ENCODE results near the gene SRPK3.

The SRPK3 gene

DNA sequence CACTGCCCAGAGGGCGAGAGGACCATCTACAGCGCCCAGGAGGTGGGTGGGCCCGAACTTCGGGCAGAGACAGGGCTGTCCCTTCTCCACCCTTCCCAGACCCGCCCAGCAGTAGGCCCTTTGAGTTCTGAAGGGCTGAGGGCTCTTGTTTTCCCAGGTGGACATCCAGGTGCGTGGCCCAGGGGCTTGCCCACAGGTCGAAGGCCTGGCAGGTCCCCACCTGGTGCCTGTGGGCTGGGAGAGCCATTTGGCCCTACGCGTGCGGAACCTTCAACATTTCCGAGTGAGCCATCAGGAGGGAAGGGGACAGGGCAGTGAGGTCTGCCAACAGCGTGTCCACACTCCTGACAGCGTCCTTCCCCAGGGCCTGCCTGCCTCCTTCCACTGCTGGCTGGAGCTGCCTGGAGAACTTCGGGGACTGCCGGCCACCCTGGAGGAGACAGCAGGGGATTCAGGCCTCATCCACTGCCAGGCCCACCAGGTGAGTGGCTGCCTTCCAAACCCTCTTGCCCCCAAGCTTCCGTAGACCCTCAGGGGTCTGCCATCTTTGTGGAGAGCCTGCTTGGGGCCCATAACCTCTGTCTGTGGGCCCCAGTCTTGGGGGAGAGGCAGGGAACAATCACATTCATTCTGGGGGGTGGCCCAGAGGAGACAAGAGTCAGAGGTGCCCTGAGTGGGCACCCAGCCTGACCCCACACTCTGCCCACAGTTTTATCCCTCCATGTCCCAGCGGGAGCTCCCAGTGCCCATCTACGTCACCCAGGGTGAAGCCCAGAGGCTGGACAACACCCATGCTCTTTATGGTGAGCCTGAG is 10.0 kb upstream of the SRPK3 start:
- DNase-seq (ENCODE audit: low spot score): no peak

DNA sequence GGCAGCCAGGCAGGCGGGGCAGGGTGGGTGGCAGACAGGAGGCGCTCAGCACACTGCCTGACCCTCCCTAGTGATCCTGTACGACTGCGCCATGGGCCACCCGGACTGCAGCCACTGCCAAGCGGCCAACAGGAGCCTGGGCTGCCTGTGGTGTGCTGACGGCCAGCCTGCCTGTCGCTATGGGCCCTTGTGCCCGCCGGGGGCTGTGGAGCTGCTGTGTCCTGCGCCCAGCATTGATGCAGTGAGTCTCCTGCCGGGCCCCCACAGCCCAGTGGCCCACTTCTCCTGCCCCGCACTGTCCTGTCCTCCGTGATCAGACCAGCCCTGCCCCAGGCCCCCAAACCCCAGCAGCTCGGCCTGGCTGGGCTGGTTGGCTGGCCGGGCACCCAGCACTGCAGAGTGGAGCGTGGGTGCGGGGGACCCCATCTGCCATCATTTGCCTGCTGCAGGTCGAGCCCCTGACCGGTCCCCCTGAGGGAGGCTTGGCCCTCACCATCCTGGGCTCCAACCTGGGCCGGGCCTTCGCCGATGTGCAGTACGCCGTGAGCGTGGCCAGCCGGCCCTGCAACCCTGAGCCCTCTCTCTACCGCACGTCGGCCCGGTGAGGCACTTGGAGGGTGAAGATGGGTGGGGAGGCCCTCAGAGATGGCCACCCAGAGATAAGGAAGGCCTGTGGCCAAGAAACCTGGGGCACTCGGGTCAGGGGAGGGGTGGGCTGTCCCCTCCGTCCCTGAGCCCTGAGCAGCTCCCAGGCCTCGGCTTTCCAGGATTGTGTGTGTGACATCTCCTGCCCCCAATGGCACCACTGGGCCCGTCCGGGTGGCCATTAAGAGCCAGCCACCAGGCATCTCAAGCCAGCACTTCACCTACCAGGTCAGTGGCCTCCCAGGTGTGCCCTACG is 9.2 kb upstream of the SRPK3 start:
- DNase-seq (ENCODE audit: low spot score): no peak

DNA sequence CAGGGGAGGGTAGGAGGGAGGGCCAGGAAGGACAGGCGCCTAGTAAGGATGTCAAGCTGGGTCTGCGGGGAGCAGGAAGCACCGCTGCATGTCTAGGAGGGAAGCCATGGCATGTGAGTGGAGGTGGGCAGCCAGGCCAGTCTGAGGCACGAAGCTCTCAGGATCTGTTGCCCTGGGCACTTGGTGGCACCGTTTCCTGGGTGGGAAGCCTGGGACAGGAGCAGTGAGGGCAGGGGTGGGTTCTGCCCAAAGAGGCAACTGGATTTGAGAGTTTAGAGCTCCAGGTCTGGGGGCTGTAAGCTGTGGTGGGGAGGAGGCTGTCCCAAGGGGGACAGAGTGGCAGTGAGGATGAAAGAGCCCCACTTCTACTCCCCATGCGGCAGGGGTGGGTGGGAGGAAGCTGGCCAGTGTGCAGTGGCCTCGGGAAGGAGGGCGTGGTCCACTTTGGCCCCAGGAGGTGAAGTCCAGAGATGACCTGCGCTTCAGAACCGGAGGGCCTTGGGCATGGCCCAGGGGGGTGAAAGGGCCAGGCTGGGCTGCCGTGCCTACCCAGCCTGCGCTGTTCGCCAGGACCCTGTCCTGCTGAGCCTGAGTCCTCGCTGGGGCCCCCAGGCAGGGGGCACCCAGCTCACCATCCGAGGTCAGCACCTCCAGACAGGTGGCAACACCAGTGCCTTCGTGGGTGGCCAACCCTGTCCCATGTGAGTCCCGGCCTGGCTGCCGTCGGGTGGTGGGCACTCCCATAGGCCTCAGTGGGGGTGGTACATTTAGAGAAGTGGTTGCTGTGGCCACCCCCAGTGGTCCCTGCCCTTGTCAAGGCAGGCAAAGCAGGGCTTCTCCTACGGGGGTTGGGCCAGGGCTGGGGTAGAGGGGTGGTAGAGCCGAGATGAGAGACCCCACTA is 8.3 kb upstream of the SRPK3 start:
- DNase-seq (ENCODE audit: low spot score): no peak

DNA sequence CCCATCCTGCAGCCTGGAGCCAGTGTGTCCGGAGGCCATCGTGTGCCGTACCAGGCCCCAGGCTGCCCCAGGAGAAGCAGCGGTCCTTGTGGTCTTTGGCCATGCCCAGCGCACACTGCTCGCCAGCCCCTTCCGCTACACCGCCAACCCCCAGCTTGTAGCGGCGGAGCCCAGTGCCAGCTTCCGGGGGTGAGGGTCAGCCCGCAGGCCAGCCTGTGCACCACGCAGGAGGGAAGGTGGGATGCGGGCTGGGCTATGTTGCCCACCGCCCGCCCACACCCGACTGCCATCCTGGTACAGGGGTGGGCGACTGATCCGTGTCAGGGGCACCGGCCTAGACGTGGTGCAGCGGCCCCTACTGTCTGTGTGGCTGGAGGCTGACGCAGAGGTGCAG is 7.6 kb upstream of the SRPK3 start:
- no peak for DNase-seq (ENCODE audit: low spot score)

DNA sequence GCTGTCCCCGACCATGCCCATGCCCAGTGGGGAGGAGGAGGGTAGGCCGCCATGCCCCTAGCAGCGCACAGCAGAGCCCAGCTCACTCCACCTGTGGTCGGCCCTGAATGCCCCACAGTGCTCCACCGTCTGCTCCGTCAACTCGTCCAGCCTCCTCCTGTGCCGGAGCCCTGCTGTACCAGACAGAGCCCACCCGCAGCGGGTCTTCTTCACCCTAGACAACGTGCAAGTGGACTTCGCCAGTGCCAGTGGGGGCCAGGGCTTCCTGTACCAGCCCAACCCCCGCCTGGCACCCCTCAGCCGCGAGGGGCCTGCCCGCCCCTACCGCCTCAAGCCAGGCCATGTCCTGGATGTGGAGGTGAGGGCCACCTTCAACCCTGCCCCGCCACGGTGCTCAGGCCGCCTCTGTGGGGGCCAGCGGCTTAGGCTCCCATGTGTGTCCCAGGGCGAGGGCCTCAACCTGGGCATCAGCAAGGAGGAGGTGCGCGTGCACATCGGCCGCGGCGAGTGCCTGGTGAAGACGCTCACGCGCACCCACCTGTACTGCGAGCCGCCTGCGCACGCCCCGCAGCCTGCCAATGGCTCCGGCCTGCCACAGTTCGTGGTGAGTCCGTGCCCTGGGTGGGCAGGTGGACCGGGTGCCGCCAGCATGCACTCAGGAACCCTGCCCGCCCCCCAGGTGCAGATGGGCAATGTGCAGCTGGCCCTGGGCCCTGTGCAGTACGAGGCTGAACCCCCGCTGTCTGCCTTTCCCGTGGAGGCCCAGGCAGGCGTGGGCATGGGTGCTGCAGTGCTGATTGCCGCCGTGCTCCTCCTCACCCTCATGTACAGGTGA is 6.9 kb upstream of the SRPK3 start:
- no peak for DNase-seq (ENCODE audit: low spot score)

DNA sequence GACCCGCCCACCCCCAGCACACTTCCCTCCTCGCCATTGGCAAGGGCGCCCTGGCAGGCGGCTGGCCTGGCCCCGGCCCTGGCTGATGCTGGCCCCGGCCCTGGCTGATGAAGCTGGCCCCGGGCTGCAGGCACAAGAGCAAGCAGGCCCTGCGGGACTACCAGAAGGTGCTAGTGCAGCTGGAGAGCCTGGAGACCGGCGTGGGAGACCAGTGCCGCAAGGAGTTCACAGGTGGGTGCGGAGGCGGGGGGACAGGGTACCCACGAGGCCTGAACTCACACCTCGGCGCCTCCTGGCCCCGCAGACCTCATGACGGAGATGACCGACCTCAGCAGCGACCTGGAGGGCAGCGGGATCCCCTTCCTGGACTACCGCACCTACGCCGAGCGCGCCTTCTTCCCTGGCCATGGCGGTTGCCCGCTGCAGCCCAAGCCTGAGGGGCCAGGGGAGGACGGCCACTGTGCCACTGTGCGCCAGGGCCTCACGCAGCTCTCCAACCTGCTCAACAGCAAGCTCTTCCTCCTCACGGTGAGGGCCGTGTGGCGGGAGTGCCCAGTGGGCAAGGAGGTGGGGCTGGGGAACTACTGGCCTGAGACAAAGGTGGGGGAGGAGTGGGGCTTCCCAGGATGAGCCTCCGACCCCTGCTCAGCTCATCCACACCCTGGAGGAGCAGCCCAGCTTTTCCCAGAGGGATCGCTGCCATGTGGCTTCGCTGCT is 6.1 kb upstream of the SRPK3 start:
- DNase-seq (ENCODE audit: low spot score): no peak

DNA sequence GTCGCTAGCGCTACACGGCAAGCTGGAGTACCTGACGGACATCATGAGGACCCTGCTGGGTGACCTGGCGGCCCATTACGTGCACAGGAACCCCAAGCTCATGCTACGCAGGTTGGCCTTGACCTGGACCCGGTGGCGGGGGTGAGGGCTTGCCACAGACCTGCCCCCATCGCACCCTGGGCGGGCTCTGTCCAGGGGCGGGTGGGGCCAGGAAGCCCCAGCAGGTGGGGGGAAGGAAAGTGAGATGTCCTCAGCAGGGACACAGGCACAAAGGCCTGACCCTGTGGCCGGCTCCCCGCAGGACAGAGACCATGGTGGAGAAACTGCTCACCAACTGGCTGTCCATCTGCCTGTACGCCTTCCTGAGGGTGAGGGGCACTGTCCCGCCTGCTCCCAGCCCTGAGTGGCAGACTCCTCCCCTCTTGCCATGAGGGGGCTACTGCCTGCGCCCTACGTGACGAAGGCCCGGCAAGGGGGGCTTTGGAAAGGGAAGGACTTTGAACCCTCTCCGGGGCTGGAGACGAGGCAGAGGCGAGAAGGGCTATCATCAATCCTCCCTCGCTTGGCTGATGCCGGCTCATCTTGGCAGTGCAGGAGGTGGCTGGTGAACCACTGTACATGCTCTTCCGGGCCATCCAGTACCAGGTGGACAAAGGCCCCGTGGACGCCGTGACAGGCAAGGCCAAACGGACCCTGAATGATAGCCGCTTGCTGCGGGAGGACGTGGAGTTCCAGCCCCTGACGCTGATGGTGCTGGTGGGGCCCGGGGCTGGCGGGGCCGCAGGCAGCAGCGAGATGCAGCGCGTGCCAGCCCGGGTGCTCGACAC is 5.3 kb upstream of the SRPK3 start:
- DNase-seq (ENCODE audit: low spot score): no peak

DNA sequence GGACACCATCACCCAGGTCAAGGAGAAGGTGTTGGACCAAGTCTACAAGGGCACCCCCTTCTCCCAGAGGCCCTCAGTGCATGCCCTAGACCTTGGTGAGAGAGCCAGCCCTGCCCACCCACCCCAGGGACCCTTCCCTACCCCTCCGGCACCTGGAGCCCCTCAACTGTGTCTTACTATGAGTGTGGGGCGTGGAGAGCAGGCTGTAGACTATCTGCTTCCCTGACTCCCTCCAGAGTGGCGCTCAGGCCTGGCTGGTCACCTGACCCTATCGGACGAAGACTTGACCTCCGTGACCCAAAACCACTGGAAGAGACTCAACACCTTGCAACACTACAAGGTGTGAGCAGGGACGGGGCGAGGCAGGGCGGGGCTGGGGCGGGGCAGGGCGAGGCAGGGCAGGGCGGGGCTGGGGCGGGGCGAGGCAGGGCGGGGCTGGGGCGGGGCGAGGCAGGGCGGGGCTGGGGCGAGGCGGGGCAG is 4.7 kb upstream of the SRPK3 start:
- no peak for DNase-seq (ENCODE audit: low spot score)

DNA sequence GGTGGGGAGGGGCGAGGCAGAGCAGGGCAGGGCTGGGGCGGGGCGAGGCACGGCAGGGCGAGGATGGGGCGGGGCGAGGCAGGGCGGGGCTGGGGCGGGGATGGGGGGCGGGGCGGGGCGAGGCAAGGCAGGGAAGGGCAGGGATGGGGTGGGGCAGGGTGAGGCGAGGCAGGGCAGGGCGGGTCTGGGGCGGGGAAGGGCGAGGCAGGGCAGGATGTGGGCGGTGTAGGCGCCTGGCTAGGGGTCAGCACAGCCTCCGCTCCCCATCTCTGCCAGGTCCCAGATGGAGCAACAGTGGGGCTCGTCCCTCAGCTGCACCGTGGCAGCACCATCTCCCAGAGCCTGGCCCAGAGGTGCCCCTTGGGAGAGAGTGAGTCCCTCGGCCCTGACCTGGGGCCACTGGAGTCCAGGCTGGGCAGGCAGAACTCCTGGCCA is 4.2 kb upstream of the SRPK3 start:
- no peak for DNase-seq (ENCODE audit: low spot score)

DNA sequence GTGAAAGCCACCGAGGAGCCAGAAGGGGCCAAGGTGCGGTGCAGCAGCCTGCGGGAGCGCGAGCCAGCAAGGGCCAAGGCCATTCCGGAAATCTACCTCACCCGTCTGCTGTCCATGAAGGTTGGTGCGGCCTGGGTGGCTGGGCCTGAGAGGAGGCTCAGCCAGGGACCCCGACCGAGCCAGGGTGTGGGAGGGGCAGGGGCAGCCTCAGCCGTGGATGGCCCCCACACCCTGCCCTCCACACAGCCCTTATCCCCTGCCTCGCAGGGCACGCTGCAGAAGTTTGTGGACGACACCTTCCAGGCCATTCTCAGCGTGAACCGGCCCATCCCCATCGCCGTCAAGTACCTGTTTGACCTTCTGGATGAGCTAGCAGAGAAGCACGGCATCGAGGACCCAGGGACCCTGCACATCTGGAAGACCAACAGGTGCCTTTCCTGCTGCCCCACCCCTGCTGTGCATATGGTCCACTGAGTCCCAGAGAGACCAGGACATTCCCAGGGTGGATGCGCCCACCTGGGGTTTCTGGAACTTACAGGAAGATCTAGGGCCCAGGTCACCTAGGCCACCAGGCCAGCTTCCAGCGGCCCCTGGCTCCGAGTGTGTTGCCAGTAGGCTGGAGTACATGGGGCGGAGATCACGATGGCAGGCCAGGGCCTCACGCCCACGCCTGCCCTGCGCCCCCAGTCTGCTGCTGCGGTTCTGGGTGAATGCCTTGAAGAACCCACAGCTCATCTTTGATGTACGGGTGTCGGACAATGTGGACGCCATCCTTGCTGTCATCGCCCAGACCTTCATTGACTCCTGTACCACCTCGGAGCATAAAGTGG is 3.4 kb upstream of the SRPK3 start:
- no peak for DNase-seq (ENCODE audit: low spot score)

DNA sequence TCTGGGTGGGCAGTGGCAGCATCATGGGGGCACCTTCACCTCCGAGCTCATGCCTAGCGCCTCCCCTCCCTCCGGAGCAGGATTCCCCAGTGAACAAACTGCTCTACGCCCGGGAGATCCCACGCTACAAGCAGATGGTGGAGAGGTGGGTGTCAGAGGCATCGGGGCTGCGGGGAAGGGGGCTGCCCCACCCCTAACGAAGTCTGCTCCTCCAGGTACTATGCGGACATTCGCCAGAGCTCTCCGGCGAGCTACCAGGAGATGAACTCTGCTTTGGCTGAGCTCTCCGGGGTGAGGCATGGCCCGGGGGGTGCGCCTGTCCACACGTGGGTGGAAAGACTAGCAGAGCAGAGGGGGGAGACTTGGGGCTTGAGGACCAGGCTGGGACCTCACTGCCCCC is 2.7 kb upstream of the SRPK3 start:
- DNase-seq (ENCODE audit: low spot score): no peak

DNA sequence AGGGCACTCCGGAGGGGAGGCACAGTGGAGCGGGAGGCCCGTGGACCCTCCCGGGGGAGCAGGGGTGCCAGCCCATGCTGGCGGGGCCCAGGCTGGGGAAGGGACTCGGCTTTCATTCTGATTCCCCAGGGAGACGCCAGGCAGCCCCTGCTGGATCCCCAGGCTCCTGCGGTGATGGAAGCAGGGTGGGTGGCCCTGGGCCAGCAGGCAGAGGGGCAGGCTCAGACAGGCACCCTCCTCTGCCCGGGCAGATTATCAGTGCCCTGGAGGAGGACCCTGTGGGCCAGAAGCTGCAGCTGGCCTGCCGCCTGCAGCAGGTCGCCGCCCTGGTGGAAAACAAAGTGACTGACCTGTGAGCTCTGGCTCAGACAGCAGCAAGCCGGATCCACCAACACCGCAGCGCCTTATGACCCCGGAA is 2.1 kb upstream of the SRPK3 start:
- no peak for DNase-seq (ENCODE audit: low spot score)

DNA sequence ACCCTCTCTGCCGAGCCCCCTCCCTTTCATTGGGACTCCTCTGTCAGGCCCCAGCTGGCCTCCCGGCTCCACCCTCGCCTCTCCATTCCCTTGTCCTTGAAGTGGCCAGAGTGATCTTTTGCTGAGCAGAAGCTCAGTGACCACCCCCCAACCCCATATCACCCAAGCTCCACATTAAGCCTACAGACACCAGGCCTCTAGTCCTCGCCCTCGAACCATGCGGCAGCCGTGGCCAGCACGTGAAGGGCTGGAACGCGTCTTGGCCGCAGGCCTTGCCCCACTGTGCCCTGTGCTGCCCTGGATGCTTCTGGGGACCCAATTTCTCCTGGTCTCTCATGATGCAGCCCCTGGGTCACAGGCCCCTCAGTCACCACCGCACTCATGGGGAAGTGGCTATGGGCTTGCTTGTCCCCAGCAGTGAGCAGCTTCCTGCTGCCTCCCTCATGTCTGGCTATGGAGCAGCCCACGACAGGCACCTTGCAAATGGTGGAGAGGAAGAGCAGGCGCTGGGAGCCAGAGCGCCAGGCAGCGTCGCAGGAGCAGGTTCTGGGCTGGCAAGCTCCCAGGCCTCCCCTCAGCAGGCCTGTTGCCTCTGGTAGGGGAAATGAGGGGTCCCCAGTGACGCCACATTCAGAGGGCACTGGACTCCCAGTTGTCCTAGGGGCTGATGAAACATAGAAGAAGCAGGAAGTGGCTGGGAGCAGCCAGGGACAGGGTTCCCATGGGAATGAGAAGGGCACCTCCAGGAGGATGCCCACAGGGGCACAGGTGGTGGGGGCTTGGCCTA is 757 bp upstream of the SRPK3 start:
- DNase-seq (ENCODE audit: low spot score): no peak

DNA sequence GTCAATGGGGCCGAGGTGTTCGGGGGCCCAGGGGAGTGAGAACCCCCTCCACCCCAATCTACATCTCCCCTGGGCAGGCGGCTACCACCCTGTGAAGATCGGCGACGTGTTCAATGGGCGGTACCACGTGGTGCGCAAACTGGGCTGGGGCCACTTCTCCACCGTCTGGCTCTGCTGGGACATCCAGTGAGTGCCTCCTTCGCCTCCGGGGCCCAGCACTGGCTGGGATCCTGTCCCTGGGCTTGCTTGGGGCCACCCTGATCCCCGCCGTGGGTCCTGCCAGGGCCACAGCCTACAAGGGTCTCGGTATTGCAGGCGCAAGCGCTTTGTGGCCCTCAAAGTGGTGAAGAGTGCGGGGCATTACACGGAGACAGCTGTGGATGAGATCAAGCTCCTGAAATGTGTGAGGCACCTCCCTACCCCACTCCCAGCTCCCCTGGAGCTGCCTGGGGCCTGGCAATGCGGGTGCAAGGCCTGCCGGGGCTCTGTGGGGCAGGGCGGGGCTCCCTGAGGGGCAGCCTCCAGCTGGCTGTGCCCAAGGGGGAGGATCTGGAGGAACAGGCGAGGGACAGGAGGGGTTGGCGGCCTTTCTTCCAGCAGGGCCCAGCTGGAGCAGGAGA is 697 bp downstream of the SRPK3 start:
- no peak for DNase-seq (ENCODE audit: low spot score)

DNA sequence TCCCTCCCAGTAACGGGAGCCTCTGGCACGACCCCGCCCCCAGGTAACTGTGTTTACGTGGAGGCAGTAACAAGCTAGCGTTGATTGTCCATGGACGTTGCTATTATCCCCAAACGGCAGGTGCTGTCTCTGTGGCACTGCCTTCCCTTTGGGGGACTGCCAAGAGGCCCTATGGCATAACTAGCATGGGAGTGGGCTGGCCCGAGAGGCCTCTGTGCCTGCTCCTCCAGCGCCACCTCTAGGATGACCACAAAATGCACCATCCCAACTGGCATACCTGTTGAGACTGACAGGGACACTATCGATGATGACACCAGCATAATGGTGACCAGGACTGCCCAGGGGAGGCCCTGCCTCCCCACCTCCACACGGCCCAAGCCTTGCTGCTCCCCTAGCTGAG is 1.5 kb downstream of the SRPK3 start:
- no peak for DNase-seq (ENCODE audit: low spot score)

DNA sequence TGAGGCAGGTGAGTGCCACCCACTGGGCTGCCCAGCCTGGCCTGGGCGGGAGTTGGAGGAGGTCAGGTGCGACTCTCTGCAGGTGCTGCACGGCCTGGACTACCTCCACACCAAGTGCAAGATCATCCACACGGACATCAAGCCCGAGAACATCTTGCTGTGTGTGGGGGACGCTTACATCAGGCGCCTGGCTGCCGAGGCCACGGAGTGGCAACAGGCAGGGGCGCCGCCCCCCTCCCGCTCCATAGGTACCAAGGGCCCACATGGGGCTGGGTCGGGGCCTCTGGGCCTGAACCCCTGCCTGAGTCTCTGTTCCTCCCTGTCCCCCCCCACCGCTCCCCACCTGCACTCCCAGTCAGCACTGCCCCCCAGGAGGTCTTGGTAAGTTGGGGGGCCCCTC is 2.0 kb downstream of the SRPK3 start:
- no peak for DNase-seq (ENCODE audit: low spot score)

DNA sequence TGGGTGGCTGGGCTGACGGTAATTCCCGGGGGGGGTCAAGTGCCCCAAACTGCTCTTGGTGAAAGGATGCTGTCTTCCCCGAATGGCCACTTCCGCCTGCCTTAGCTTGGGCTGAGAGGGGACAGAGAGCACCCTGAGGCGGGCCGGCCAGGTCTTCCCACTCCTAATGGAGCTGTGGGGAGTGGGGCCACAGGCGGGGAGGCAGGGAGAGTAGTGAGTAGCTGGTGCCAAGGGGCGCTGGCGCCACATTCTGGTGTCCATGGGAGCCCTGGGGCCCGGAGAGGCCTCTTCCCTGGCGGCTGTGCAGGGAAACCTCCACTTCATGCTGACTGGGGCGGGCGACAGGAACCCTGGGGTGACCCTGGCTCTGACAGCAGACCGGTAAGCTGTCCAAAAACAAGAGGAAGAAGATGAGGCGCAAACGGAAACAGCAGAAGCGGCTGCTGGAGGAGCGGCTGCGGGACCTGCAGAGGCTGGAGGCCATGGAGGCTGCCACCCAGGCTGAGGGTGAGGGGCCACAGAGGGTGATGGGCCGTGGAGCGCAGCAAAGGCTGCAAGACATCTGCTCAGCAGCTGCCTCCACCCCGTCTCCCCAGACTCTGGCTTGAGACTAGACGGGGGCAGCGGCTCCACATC is 2.7 kb downstream of the SRPK3 start:
- no peak for DNase-seq (ENCODE audit: low spot score)

Measured in RKO (cell line).